Esophagus squamous epithelium (tissue), 5 donors: ENCODE measurements around the gene BST1. TPM values are rescaled to one million over a fixed set of nuclear protein-coding genes. Genes with fewer than 3 reads are reported as not detected.

Source experiments
- DNase-seq: peaks from one replicate; lab custom pipeline; 2025; lab: John Stamatoyannopoulos, UW
- H3K27ac ChIP-seq, 4 donors: fragments of 200-600 bp; sonication (generic); one replicate each; pipeline ENCODE4 v1.5.1; 2016 to 2019; ENCODE audit warnings: mild to moderate bottlenecking in 1 of 4
- H3K27me3 ChIP-seq, 4 donors: fragments of 200-600 bp; sonication (generic); 1 replicate in 3 of 4; 2 replicates in 1 of 4; pipeline versions ENCODE4 v1.5.1 to v1.6.0; 2017 to 2021; ENCODE audit warnings: antibody characterized with exemption in 1 of 4
- H3K36me3 ChIP-seq, 3 donors: fragments of 200-600 bp; sonication (generic); one replicate each; pipeline ENCODE4 v1.5.1; 2016 to 2019
- H3K4me1 ChIP-seq, 3 donors: fragments of 200-600 bp; sonication (generic); one replicate each; pipeline ENCODE4 v1.5.1; 2017 to 2019
- H3K4me3 ChIP-seq, 4 donors: fragments of 200-600 bp; sonication (generic); 1 replicate in 3 of 4; 2 replicates in 1 of 4; pipeline ENCODE4 v1.5.1; 2016 to 2019; ENCODE audit warnings: mild to moderate bottlenecking in 2 of 4, moderate library complexity in 1 of 4
- H3K9me3 ChIP-seq, 3 donors: fragments of 200-600 bp; sonication (generic); one replicate each; pipeline ENCODE4 v1.5.1; 2016 to 2019
- CTCF ChIP-seq, 6 experiments: fragments of 450-650 bp in 4 of 6; fragments of 200-600 bp in 2 of 6; sonication (generic) in 2 of 6; IDR thresholded peaks; one replicate each; pipeline ENCODE4 v1.5.1; 2016 to 2019; ENCODE audit warnings: antibody characterized with exemption in 6 of 6, mild to moderate bottlenecking in 4 of 6, moderate library complexity in 4 of 6
- POLR2A ChIP-seq, 4 donors: fragments of 450-650 bp; IDR thresholded peaks; one replicate each; pipeline ENCODE4 v1.6.1; 2017; ENCODE audit warnings: antibody characterized with exemption in 4 of 4, mild to moderate bottlenecking in 4 of 4, moderate library complexity in 3 of 4
- WGBS, 2 donors: methylation state at CpG; one replicate each; pipeline ENCODE4 v1.1.5; 2018; 5-methylcytosine and 5-hydroxymethylcytosine counted together
- intact Hi-C: fragments of 100-400 bp; cut with DNase I; formaldehyde crosslinking; loops from one replicate; pipeline ENCODE4 v1.15.0; 2022
- total RNA-seq, 4 donors: library from RNA; depleted of rRNA; stranded (reverse); fragments of >200 nt; gene quantifications; one replicate each; pipeline ENCODE4 v1.1.0, GENCODE V29; 2016
- donor health status: DM: yes; HTN: yes; CAD: no.

Gene BST1
- total RNA-seq, 4 donors from 2014 or later: 0.97 to 7.4 (median 3.6) TPM

GRCh38 chr4:15704129-15704528 lies 1.3 kb downstream of the BST1 start:
- Histone ChIP-seq H3K27ac (no peak overlapping the region), H3K36me3 (no peaks in the 10 kb centered on the region), H3K27me3 (no peaks in the 10 kb centered on the region), H3K9me3 (no peaks in the 10 kb centered on the region), H3K4me1 (peaks cover 9 to 51% (median 15%) of the 10 kb centered on the region in 3 donors), H3K4me3 (no peak overlapping the region)
- intact Hi-C loops: no loop called here
- DNase-seq: no peak
- no peak for TF ChIP-seq CTCF (IDR thresholded peaks at IDR 0.05)
- no peak for TF ChIP-seq POLR2A (IDR thresholded peaks at IDR 0.05)

GRCh38 chr4:15706646-15707362 lies 3.9 kb downstream of the BST1 start:
- no peak overlapping the region for H3K4me3 ChIP-seq
- H3K4me1 ChIP-seq: peaks cover 9 to 51% (median 15%) of the 10 kb centered on the region in 3 donors
- no peak for TF ChIP-seq CTCF (IDR thresholded peaks at IDR 0.05)
- H3K27ac ChIP-seq: peak overlapping the region in 3 of 4 donors; percentile 17 to 52 (median 27)
- H3K36me3 ChIP-seq: no peaks in the 10 kb centered on the region
- intact Hi-C loops: no loop called here
- 33 to 41% methylated on average over 3 of the region's 3 CpGs for WGBS, 2 donors
- no peaks in the 10 kb centered on the region for H3K9me3 ChIP-seq
- no peak for DNase-seq
- H3K27me3 ChIP-seq: no peaks in the 10 kb centered on the region

GRCh38 chr4:15707363-15707715 lies 4.5 kb downstream of the BST1 start:
- TF ChIP-seq POLR2A (IDR thresholded peaks at IDR 0.05) (no peak), CTCF (IDR thresholded peaks at IDR 0.05) (no peak)
- Histone ChIP-seq H3K4me1 (peaks cover 9 to 48% (median 12%) of the 10 kb centered on the region in 3 donors), H3K4me3 (no peak overlapping the region), H3K27ac (no peak overlapping the region), H3K9me3 (no peaks in the 10 kb centered on the region), H3K27me3 (peaks cover 0 to under 1% (median 0%) of the 10 kb centered on the region in 4 donors), H3K36me3 (no peaks in the 10 kb centered on the region)
- DNase-seq: no peak
- WGBS, 2 donors: 36 to 42% methylated on average over 7 of the region's 7 CpGs
- intact Hi-C loops: no loop called here

GRCh38 chr4:15711762-15712161 lies 8.9 kb downstream of the BST1 start:
- Histone ChIP-seq H3K36me3 (no peaks in the 10 kb centered on the region), H3K27me3 (peaks cover 0 to 5% (median 0%) of the 10 kb centered on the region in 4 donors), H3K27ac (no peak overlapping the region), H3K4me3 (no peak overlapping the region), H3K9me3 (no peaks in the 10 kb centered on the region), H3K4me1 (peaks cover 2 to 14% (median 6%) of the 10 kb centered on the region in 3 donors)
- intact Hi-C loops: no loop called here
- 72 to 91% methylated on average over 2 of the region's 2 CpGs for WGBS, 2 donors
- DNase-seq: no peak
- TF ChIP-seq CTCF (IDR thresholded peaks at IDR 0.05) (no peak), POLR2A (IDR thresholded peaks at IDR 0.05) (no peak)

GRCh38 chr4:15712214-15712613 lies 9.3 kb downstream of the BST1 start:
- no peak for DNase-seq
- intact Hi-C loops: no loop called here
- 100% methylated on average over 1 of the region's 1 CpG for WGBS, 2 donors
- peaks cover 0 to 5% (median 0%) of the 10 kb centered on the region in 4 donors for H3K27me3 ChIP-seq
- H3K9me3 ChIP-seq: no peaks in the 10 kb centered on the region
- peaks cover 0 to 9% (median 1%) of the 10 kb centered on the region in 3 donors for H3K4me1 ChIP-seq
- TF ChIP-seq CTCF (IDR thresholded peaks at IDR 0.05) (no peak), POLR2A (IDR thresholded peaks at IDR 0.05) (no peak)
- H3K4me3 ChIP-seq: no peak overlapping the region
- no peak overlapping the region for H3K27ac ChIP-seq
- H3K36me3 ChIP-seq: no peaks in the 10 kb centered on the region
